Right renal pelvis (tissue), 4 donors: ENCODE measurements around the gene BRCA2. TPM values are rescaled to one million over a fixed set of nuclear protein-coding genes. Genes with fewer than 3 reads are reported as not detected.

Experiments
- polyA plus RNA-seq, 4 donors: library from polyadenylated mRNA; unstranded; fragments of 120-200 nt; gene quantifications; one replicate each; pipeline ENCODE4 v1.2.1, GENCODE V29; 2013; ENCODE audit not compliant: insufficient read length in 4 of 4

BRCA2 gene
- polyA plus RNA-seq, 4 donors: 5.9 to 7.4 (median 6.2) TPM

Other genes with a start within 250 kb of the BRCA2 start
- not detected for gene ZAR1L, start 145 bp upstream of the BRCA2 start, polyA plus RNA-seq
- gene N4BP2L1, start 112.6 kb downstream of the BRCA2 start, polyA plus RNA-seq: 10 to 100 TPM; 19.1 to 24.7 (median 21.6) TPM
- 100 to 1,000 TPM; 128 to 189 (median 163) TPM for gene N4BP2L2, start 223.3 kb downstream of the BRCA2 start, polyA plus RNA-seq